Neural progenitor cell (in vitro differentiated cells): ENCODE data around the gene PCDHB13.
"Not testable (repeated sequence)": the region's sequence is repeated elsewhere in the genome, so short reads cannot be mapped to it uniquely, and the experiment has no call there.

Experiments
- CTCF ChIP-seq: fragments of 200-600 bp; sonication (generic); IDR thresholded peaks from 2 replicates; pipeline ENCODE4 v1.5.1; 2017; ENCODE audit warnings: antibody characterized with exemption, mild to moderate bottlenecking
- EZH2 ChIP-seq: fragments of 200-600 bp; sonication (generic); IDR thresholded peaks from 2 replicates; pipeline ENCODE4 v1.6.1; 2017; ENCODE audit warnings: antibody characterized with exemption, mild to moderate bottlenecking, moderate library complexity
- EZH2phosphoT487 ChIP-seq: fragments of 200-600 bp; sonication (generic); IDR thresholded peaks from 2 replicates; pipeline ENCODE4 v1.6.1; 2017; ENCODE audit warnings: antibody characterized with exemption

- not testable (repeated sequence) for TF ChIP-seq CTCF, EZH2, EZH2phosphoT487
Observed at GRCh38 chr5:141179876-141180275, 33.8 kb upstream of the PCDHB13 start.
